Fibroblast of peridontal ligament (primary cell): Measurements from ENCODE around the gene CCDC188.
"Not testable (repeated sequence)": the region's sequence is repeated elsewhere in the genome, so short reads cannot be mapped to it uniquely, and the experiment has no call there.

Source experiments
- DNase-seq: peaks from one replicate; pipeline ENCODE4 v3.0.0-alpha.2; 2010; ENCODE audit errors: extremely low read depth

CCDC188 gene

DNA sequence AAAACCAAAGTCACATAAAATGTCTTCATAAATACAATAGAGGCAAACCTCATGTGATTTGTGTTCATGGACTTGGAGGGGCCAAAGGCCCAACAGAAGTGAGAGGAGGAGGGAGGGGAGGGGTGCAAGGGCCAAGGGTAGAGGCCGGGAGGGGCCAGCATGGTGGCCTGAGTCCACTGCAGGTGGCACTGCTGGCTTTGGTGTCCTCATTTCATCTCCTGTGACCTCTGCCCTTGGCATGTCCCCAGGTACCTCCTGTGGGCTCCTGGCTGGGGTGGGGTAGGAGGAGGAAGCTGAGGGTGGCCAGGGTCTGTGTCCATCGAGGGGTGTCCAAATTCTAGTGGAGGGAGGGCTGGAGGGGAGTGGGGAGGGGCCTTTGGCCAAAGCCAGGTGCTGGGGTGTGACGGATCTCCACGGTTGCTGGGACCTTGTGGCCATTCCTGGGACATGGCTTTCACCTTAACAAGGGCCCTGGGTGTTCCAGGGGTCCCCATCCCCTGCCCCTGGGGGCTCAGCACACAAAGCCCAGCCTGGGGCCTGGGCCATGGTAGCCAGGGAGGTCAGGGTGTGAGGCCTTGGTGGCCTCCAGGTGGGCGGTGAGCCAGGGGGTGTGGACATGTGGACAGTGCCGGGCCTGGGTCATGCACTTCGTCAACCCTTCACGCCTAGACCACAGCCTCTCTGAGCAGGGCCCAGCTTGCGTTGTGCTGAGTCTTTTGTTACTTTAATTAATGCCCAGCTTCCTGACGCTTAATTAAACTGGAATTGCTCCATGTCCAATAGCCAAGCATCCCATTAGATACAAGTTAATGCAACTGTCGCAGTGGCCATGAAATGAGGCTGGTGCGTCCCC lies 20.7 kb upstream of the CCDC188 start:
- DNase-seq = no peak

DNA sequence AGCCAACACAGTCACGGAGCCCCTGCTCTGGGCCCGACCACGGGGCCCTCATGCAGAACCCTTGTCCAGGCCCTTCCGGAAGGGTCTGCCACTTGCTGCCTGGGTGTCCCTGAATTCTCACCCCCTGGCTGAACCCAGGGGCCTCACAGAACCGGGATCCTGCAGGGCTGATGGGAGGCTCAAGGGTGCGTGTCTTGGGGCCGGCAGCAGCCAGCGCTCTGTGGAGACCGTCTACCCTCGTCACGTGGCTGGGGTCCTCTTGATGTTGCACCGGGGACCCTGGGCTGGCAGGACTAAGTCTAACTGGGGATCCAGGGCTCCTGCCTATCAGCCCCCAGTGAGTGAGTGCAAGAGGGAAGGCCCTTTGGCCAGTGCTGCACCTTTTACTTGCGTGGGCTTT lies 19.3 kb upstream of the CCDC188 start:
- DNase-seq = no peak

DNA sequence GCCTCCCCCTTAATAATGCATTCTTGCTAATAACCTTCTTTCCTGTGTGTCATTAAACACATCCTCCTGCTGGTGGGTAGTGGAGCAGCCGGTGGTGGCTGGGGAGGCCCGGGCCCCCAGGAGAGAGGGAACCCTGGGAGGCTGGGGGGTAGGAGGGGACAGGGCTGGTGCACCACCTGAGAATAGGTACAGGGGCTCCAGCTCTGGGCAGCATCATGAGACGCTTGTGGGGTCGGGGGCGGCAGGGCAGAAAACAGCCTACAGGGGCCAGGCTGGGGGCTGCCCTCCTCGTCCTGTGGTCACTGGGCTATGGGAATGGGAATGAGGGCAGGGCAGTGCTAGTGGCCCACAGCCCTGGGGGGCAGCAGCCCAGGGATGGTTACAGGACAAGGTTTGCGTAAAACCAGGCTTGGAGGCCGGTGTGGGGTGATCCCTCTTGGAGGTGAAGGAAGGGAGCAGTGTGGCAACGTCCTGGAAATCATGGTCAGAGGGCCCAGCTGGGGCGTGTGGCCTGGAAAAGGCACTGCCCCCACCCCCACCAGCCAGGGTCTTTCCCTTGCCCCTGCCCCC lies 18.5 kb upstream of the CCDC188 start:
- DNase-seq = no peak

- no peak for DNase-seq
Observed at GRCh38 chr22:20167643-20168322, 16.9 kb upstream of the CCDC188 start.

- DNase-seq = no peak
Observed at GRCh38 chr22:20166703-20167102, 15.8 kb upstream of the CCDC188 start.

DNA sequence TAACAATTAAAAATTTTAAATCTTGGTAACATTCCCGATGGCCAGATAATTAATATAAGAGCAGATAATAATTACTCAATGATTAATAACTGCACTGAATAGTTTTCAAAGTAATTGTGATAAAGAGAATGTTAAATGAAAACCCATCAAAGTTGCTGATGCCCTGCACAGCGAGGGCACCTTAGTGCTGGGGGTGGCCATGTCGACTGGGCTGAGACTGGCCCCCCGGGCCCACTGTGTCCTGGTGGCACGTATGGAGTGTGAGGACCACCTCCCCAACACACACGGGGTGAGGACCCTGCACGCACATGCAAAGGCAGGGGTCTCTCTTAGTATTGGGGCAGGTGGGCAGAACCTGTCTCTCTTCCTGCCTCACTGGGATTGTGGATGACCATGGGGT lies 15.1 kb upstream of the CCDC188 start:
- no peak for DNase-seq

DNA sequence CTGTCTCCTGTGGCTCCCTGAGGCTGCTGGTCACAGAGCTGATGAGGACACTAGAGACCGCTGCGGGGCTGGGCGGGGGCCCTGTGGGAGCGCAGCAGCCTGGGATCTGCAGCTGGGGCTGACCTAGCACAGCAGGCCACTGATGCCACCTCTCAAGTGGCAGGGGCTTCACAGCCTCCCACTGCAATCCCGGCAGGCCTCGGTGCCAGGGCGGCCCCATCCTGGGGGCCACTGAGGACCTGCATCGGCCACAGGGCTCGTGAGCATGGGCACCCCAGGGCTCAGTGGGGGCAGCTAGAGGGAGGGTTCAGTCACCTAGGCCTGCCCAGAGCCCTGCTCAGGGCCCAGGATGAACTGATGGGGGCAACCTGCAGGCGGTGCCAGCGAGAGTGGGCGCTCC lies 14.6 kb upstream of the CCDC188 start:
- no peak for DNase-seq

DNA sequence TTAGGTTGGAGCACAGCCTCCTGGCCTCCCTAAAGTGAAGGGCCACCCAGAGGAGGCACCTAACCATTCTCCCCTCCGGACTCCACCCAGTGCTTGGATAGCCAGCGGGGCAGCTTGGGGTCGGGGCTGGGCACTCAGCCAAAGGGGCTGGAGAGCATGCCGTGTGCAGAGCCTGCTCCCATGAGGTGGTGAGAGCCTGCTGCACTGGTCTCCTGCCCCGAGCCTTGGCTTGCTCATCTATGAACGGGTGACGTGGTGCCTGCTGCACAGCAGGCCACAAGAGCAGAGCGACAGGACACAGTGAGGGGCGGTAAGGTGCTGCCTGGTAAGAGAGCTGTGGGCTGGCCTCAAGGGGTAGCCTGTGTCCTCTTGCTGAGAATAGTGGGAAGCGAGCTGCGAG lies 14.0 kb upstream of the CCDC188 start:
- no peak for DNase-seq

GRCh38 chr22:20160041-20160440 lies 9.2 kb upstream of the CCDC188 start:
- no peak for DNase-seq

GRCh38 chr22:20159531-20159930 lies 8.7 kb upstream of the CCDC188 start:
- DNase-seq = not testable (repeated sequence)

DNA sequence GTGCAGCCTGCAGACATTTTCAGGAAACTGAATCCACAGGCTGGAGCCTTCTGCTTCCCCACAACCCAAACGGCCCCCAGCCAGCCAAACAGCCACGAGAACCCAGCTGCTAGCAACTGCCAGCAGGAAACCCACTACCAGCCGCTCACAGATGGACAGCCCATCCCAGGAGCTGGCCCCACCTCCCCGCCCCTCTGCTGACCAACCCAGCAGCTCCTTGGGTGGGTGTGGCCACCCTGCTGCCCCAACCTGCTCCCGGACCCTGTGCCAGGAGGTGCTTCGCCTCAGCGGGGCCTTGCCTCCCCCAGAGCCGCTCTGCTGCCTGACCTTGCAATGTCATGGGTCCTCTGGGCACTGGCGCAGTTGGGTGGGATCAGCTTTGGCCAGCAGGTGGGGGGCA lies 8.2 kb upstream of the CCDC188 start:
- DNase-seq = no peak

DNA sequence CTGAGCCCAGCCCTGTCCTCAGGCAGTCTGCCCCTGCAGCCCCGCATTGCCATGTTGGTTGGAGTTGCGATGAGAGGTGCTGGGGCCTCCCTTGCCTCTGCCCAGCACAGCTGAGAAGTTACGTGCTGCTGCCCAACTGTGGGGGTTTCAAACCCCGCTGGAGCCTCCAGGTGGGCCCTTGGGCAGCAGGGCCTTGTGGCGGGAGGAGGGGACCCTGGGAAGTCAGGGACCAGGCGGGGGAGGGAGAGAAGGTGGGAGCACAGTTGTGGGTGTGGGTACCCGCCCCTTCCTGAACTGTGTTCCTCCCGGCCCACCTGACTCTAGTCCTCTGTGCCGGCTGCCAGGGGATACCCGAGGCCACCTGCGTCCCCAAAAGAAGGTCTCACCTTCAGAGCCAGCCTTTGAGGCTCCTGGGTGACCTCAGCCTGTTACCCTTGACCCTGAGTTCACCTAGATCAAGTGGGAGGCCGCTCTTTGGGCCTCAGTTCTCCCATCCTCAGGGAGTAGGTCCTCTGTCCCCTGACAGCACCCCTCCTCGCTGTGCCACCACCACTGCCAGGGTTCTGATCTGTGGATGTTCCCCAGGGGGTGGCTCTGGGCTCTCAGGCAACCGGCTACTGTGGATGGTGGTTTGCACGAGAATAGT lies 7.7 kb upstream of the CCDC188 start:
- DNase-seq = no peak

DNA sequence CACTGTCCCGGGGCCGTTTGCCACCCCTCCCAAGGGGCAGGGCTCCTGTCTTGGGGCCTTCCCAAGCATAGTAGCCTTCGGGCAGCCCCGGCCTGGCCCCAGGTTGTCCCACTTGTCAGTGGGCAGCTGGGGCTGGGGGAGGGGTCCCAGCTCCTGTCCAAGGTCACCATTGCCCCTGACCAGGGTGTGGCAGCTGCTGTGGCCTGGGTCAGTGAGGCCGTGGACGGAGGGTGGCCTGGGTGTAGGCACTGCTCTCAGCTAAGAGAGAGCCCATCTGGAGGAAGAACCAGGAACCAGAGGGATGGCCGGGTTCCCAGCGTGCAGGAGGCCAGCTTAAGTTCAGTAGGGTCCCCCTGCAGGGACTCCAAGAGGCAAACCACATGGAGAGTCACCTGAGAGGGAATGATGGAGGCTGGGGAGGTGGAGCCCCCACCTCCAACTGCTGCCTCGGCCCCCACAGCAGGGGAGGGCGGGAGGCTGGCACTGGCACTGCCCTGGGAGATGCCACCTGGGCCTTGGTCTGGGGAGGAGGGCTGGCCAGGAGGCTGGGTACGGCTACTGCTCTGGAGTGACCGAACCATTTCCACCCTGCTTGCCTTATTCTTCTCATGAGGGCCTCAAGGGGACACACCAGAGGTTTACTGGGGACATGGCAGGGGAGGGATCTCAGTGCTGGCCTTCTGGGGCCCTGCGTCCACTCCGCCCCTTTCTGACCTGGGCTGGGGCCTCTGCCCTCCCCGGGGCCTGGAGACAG lies 6.8 kb upstream of the CCDC188 start:
- no peak for DNase-seq

DNA sequence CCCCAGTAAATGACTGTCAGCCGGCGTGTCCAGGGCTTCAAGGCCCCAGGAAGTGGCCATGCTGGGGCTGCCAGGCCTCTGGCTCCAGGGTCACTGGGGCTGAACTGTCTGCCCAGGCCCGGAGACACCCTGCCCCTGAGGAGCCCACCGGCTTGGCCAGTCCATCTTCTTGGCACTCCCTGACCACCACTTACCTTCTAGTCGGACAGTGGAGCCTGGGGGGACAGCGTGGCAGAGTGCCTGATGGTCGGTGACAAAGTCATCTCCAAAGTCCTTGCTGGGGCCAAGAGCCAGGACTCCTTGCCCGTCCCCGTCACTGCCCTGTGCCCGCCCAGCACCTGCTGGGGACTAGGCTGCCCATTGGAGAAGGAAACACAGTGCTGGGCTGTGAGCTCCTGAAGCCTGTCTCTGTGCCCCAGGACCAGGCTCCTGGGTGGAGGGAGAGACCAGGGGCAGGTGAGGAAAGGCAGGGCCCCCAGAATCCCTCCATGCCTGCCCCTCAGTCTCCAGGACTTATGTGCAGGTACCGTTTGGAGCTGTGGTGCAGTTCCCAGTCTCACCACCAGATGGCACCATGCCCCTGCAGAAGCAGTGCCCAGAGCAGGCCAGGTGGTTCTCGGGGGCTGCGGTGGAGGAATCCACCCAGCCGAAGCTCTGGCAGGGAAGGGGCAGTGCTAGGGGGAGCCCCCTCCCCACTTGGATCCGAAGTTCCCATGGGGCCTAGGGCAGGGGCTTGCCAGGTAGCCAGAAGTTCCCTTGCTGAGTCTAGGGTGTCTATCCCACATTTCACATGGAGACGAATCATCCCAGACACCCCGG lies 6.0 kb upstream of the CCDC188 start:
- DNase-seq = peak; percentile 70

DNA sequence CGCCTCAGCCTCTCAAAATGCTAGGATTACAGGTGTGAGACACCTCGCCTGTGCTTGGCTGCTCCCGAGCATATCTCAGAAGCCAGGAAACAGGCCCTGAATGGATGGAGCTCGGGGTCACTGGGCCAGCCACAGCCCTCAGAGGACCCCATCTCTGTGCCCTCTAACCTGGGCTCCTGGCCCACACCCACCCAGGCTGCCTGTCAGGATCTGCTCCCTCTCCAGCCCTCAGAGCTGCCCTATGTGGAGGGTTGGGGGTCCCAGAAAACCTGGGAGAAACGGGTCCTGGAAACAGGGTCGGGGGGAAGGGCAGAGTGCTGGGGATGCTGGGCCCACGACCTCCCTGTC lies 5.2 kb upstream of the CCDC188 start:
- no peak for DNase-seq

DNA sequence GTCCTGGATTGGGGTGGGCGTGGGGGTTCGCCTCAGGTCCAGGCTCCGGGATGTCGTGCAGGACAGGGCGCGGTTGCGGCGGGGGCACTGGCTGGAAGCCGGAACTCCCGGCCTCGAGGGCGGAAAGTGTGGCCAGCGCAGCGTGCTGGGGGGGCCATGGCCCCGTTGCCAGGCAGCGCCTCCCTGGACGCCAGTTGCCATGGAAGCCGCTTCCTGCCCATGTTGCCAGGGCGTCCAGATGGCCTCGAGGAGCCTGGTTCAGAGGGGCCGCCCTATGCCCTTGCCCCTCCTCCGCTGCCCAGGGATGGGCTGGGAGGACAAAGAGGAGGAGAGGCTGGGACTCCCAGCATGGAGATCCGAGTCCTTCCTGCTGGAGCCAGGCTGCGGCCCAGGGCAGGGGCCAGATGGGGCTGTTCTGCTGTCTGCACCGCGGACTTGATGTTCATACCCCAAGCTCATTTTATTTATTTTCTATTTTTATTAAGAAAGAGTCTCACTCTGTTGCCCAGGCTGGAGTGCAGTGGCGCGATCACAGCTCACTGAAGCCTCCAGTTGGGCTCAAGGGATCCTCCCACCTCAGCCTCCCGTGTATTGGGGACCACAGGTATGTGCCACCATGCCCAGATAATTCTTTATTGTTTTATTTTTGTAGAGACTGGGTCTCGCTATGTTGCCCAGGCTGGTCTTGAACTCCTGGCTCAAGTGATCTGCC lies 4.6 kb upstream of the CCDC188 start:
- DNase-seq = peak; percentile 53

GRCh38 chr22:20154602-20155187 lies 3.8 kb upstream of the CCDC188 start:
- no peak for DNase-seq

GRCh38 chr22:20153945-20154344 lies 3.1 kb upstream of the CCDC188 start:
- DNase-seq = no peak

GRCh38 chr22:20152464-20152890 lies 1.6 kb upstream of the CCDC188 start:
- DNase-seq = no peak

- DNase-seq = no peak
Observed at GRCh38 chr22:20151276-20151588, 377 bp upstream of the CCDC188 start.
